Breast epithelium (tissue), 4 donors: Measurements from ENCODE around the gene RARA. TPM values are rescaled to one million over a fixed set of nuclear protein-coding genes. Genes with fewer than 3 reads are reported as not detected.

Experiments used
- DNase-seq, 2 donors: peaks; one replicate each; pipeline ENCODE4 v3.0.0-alpha.2; 2019; ENCODE audit warnings: low spot score in 2 of 2
- H3K27ac ChIP-seq, 2 donors: fragments of 200-600 bp; sonication (generic) in 1 of 2; one replicate each; pipeline ENCODE4 v1.5.1; 2016 to 2019; ENCODE audit warnings: mild to moderate bottlenecking in 1 of 2
- H3K27me3 ChIP-seq, 2 donors: fragments of 200-600 bp; sonication (generic) in 1 of 2; one replicate each; pipeline versions ENCODE4 v1.5.1 to v1.6.0; 2017 to 2019; ENCODE audit warnings: control low read depth in 1 of 2, mild to moderate bottlenecking in 1 of 2
- H3K36me3 ChIP-seq: fragments of 200-600 bp; one replicate; pipeline ENCODE4 v1.5.1; 2019
- H3K4me1 ChIP-seq, 2 donors: fragments of 200-600 bp; sonication (generic); one replicate each; pipeline ENCODE4 v1.5.1; 2016 to 2019; ENCODE audit warnings: control low read depth in 1 of 2
- H3K4me3 ChIP-seq, 3 donors: fragments of 200-600 bp; sonication (generic); 1 replicate in 2 of 3; 2 replicates in 1 of 3; pipeline ENCODE4 v1.5.1; 2016 to 2019; ENCODE audit warnings: mild to moderate bottlenecking in 3 of 3, moderate library complexity in 2 of 3
- H3K9me3 ChIP-seq, 2 donors: fragments of 200-600 bp; sonication (generic) in 1 of 2; one replicate each; pipeline ENCODE4 v1.5.1; 2016 to 2019; ENCODE audit warnings: control low read depth in 1 of 2
- POLR2A ChIP-seq: fragments of 450-650 bp; IDR thresholded peaks from one replicate; pipeline ENCODE4 v1.6.1; 2016; ENCODE audit warnings: antibody characterized with exemption, mild to moderate bottlenecking, moderate library complexity
- POLR2AphosphoS5 ChIP-seq, 3 donors: sonication (generic); formaldehyde crosslinking; IDR thresholded peaks; one replicate each; pipeline ENCODE4 v1.6.1; 2017; ENCODE audit warnings: antibody characterized with exemption in 3 of 3
- intact Hi-C: fragments of 100-400 bp; cut with DNase I; formaldehyde crosslinking; loops from one replicate; pipeline ENCODE4 v1.15.1; 2023; ENCODE audit warnings: low total_unique reads
- total RNA-seq, 3 donors: library from RNA; depleted of rRNA; stranded (reverse); fragments of >200 nt; gene quantifications; one replicate each; pipeline ENCODE4 v1.1.0, GENCODE V29; 2016
- TF ChIP-seq, protein P1 (sequence below), 3 donors: fragments of 450-650 bp; IDR thresholded peaks; one replicate each; pipeline ENCODE4 v1.5.1; 2016 to 2017; ENCODE audit warnings: antibody characterized with exemption in 3 of 3, mild to moderate bottlenecking in 3 of 3, moderate library complexity in 3 of 3

Gene RARA
- total RNA-seq, 3 donors from 2014 or later, result 14.2 to 31.2 (median 25.2) TPM

GRCh38 chr17:40349477-40349894 lies 40.5 kb downstream of the RARA start:
- intact Hi-C loops, result no loop called here
- TF ChIP-seq POLR2AphosphoS5 (IDR thresholded peaks at IDR 0.05), result no peak
- TF ChIP-seq, protein P1, sequence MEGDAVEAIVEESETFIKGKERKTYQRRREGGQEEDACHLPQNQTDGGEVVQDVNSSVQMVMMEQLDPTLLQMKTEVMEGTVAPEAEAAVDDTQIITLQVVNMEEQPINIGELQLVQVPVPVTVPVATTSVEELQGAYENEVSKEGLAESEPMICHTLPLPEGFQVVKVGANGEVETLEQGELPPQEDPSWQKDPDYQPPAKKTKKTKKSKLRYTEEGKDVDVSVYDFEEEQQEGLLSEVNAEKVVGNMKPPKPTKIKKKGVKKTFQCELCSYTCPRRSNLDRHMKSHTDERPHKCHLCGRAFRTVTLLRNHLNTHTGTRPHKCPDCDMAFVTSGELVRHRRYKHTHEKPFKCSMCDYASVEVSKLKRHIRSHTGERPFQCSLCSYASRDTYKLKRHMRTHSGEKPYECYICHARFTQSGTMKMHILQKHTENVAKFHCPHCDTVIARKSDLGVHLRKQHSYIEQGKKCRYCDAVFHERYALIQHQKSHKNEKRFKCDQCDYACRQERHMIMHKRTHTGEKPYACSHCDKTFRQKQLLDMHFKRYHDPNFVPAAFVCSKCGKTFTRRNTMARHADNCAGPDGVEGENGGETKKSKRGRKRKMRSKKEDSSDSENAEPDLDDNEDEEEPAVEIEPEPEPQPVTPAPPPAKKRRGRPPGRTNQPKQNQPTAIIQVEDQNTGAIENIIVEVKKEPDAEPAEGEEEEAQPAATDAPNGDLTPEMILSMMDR (IDR thresholded peaks at IDR 0.05), result no peak
- TF ChIP-seq POLR2A, result no peak
- no peaks in the 10 kb centered on the region for H3K36me3 ChIP-seq
- peaks cover 31 to 47% of the 10 kb centered on the region in 2 donors for H3K4me1 ChIP-seq
- peak overlapping the region; percentile 97 to 98 for H3K27ac ChIP-seq
- H3K4me3 ChIP-seq, result peak overlapping the region in 1 of 3 donors; percentile 81
- H3K27me3 ChIP-seq, result no peaks in the 10 kb centered on the region
- DNase-seq, result no peak
- no peaks in the 10 kb centered on the region for H3K9me3 ChIP-seq

- peaks cover 31 to 43% of the 10 kb centered on the region in 2 donors for H3K4me1 ChIP-seq
- intact Hi-C loops, result no loop called here
- no peak for DNase-seq
These were observed 41.1 kb downstream of the RARA start for GRCh38 chr17:40349895-40350688.

GRCh38 chr17:40350689-40351358 lies 41.8 kb downstream of the RARA start:
- H3K4me1 ChIP-seq, result peaks cover 30 to 43% of the 10 kb centered on the region in 2 donors
- H3K4me3 ChIP-seq, result no peak overlapping the region
- H3K27ac ChIP-seq, result peak overlapping the region in 1 of 2 donors; percentile 97
- no peaks in the 10 kb centered on the region for H3K27me3 ChIP-seq
- intact Hi-C loops, result no loop called here
- TF ChIP-seq, protein P1 (IDR thresholded peaks at IDR 0.05), result no peak
- TF ChIP-seq POLR2A (no peak), POLR2AphosphoS5 (IDR thresholded peaks at IDR 0.05) (no peak)
- no peaks in the 10 kb centered on the region for H3K36me3 ChIP-seq
- H3K9me3 ChIP-seq, result no peaks in the 10 kb centered on the region
- DNase-seq, result no peak

More at GRCh38 chr17:40349895-40350688, 41.1 kb downstream of the RARA start:
- Histone ChIP-seq H3K27ac (peak overlapping the region; percentile 17 to 97), H3K27me3 (no peaks in the 10 kb centered on the region), H3K4me3 (no peak overlapping the region), H3K36me3 (no peaks in the 10 kb centered on the region), H3K9me3 (no peaks in the 10 kb centered on the region)
- TF ChIP-seq, protein P1 (IDR thresholded peaks at IDR 0.05), result no peak
- no peak for TF ChIP-seq POLR2A

- DNase-seq, result no peak
- Histone ChIP-seq H3K4me3 (no peak overlapping the region), H3K9me3 (no peaks in the 10 kb centered on the region), H3K27ac (peak overlapping the region in 1 of 2 donors; percentile 97), H3K36me3 (no peaks in the 10 kb centered on the region), H3K4me1 (peaks cover 22 to 38% of the 10 kb centered on the region in 2 donors), H3K27me3 (no peaks in the 10 kb centered on the region)
- intact Hi-C loops, result no loop called here
- TF ChIP-seq POLR2AphosphoS5 (IDR thresholded peaks at IDR 0.05) (no peak), POLR2A (no peak)
- TF ChIP-seq, protein P1 (IDR thresholded peaks at IDR 0.05), result no peak
These were observed 42.6 kb downstream of the RARA start for GRCh38 chr17:40351359-40352236.
